Body of pancreas (tissue), 4 donors: ENCODE results near the gene KCND1. TPM values are rescaled to one million over a fixed set of nuclear protein-coding genes. Genes with fewer than 3 reads are reported as not detected.

Source experiments
- ATAC-seq: fragments of 150-250 bp; one replicate; pipeline ENCODE4 v1.9.1; 2016
- DNase-seq, 4 donors: peaks; one replicate each; pipeline ENCODE4 v3.0.0-alpha.2; 2019
- H3K27ac ChIP-seq, 4 donors: fragments of 200-600 bp; sonication (generic); 1 replicate in 3 of 4; 2 replicates in 1 of 4; pipeline versions ENCODE4 v1.5.1 to v1.6.1; 2016 to 2019; ENCODE audit warnings: mild to moderate bottlenecking in 1 of 4, mixed read lengths in 1 of 4, moderate library complexity in 1 of 4
- H3K27me3 ChIP-seq, 2 donors: fragments of 200-600 bp; sonication (generic); one replicate each; pipeline ENCODE4 v1.6.0; 2016; ENCODE audit warnings: mild to moderate bottlenecking in 1 of 2
- H3K36me3 ChIP-seq, 2 donors: fragments of 200-600 bp; sonication (generic); replicated peaks in 1 of 2; 2 replicates each; pipeline ENCODE4 v1.5.1; 2016; ENCODE audit warnings: low read depth in 2 of 2; ENCODE audit not compliant: insufficient read depth in 1 of 2
- H3K4me1 ChIP-seq: fragments of 200-600 bp; sonication (generic); one replicate; pipeline ENCODE4 v1.6.0; 2016
- H3K4me3 ChIP-seq, 2 donors: fragments of 200-600 bp; sonication (generic); 1 replicate in 1 of 2; 2 replicates in 1 of 2; pipeline ENCODE4 v1.5.1; 2016 to 2019
- H3K9me3 ChIP-seq, 3 donors: fragments of 200-600 bp; sonication (generic); 1 replicate in 2 of 3; 2 replicates in 1 of 3; pipeline ENCODE4 v1.5.1; 2016
- POLR2A ChIP-seq, 3 donors: fragments of 450-650 bp; IDR thresholded peaks; one replicate each; pipeline ENCODE4 v1.6.1; 2016; ENCODE audit warnings: antibody characterized with exemption in 3 of 3, mild to moderate bottlenecking in 2 of 3
- WGBS, 2 donors: methylation state at CpG; one replicate each; pipeline ENCODE4 v1.1.5; 2017; 5-methylcytosine and 5-hydroxymethylcytosine counted together
- intact Hi-C: fragments of 100-400 bp; cut with DNase I; formaldehyde crosslinking; loops from one replicate; pipeline ENCODE4 v1.15.1; 2023
- total RNA-seq, 2 donors: library from RNA; depleted of rRNA; stranded (reverse); fragments of >200 nt; gene quantifications; one replicate each; pipeline ENCODE4 v1.1.0, GENCODE V29; 2016
- TF ChIP-seq, protein P1 (sequence below), 7 experiments: fragments of 450-650 bp in 4 of 7; fragments of 200-600 bp in 3 of 7; sonication (generic) in 3 of 7; IDR thresholded peaks; one replicate each; pipeline ENCODE4 v1.5.1; 2016 to 2019; ENCODE audit warnings: antibody characterized with exemption in 7 of 7

Gene KCND1
- total RNA-seq, 2 donors from 2014 or later, result 0.52 to 1.3 TPM

DNA sequence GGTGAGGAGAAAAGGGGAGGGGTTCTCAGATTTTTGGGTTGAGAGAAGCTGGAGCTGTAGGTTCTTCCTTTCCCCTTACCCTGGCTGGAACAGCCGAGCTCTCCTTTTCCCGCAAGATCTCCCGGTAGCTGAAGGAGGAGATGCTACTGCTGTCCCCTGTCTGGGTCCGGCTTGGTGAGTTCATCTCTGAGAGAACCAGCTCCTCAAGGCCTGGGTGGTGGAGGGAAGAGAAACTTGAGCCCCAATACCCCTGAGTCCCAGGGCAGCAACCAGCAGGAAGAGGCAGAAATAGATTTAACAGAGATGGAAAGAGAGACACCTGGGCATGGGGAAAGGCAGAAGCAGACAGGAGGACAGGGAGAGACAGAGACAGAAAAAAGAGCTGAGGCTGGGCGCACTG is 6.6 kb upstream of the KCND1 start:
- Histone ChIP-seq H3K4me1 (no peaks in the 10 kb centered on the region), H3K27me3 (no peaks in the 10 kb centered on the region), H3K27ac (no peak overlapping the region), H3K9me3 (no peaks in the 10 kb centered on the region), H3K36me3 (peaks cover 0 to 4% of the 10 kb centered on the region in 2 donors), H3K4me3 (no peak overlapping the region)
- intact Hi-C loops, result no loop called here
- DNase-seq, result no peak
- no peak for ATAC-seq
- TF ChIP-seq, protein P1, sequence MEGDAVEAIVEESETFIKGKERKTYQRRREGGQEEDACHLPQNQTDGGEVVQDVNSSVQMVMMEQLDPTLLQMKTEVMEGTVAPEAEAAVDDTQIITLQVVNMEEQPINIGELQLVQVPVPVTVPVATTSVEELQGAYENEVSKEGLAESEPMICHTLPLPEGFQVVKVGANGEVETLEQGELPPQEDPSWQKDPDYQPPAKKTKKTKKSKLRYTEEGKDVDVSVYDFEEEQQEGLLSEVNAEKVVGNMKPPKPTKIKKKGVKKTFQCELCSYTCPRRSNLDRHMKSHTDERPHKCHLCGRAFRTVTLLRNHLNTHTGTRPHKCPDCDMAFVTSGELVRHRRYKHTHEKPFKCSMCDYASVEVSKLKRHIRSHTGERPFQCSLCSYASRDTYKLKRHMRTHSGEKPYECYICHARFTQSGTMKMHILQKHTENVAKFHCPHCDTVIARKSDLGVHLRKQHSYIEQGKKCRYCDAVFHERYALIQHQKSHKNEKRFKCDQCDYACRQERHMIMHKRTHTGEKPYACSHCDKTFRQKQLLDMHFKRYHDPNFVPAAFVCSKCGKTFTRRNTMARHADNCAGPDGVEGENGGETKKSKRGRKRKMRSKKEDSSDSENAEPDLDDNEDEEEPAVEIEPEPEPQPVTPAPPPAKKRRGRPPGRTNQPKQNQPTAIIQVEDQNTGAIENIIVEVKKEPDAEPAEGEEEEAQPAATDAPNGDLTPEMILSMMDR (IDR thresholded peaks at IDR 0.05), result no peak
- TF ChIP-seq POLR2A (IDR thresholded peaks at IDR 0.05), result no peak
- WGBS, 2 donors, result 86 to 100% methylated on average over 1 to 5 of the region's 5 CpGs

DNA sequence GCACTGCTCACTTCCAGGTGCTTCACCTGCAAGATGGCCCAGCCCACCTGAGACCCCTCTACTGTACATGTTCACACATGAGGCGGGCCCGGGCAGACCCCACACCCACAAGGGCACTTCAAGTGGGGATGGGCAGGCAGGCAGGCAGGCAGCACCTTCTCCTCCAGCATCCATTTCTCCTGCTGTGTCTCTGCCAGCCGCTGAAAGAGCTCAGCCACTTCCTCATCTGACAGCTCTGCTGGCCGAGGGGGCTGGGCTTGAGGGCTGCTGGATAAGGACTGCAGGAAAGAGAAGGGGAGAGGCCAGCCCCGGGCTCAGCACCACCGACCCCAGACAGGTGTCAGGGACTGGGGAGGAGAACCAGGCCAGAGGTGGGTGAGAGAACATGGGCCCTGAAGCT is 4.4 kb upstream of the KCND1 start:
- 40 to 91% methylated on average over 2 to 3 of the region's 6 CpGs for WGBS, 2 donors
- no peaks in the 10 kb centered on the region for H3K27me3 ChIP-seq
- no peak for DNase-seq
- intact Hi-C loops, result no loop called here
- ATAC-seq, result no peak
- TF ChIP-seq POLR2A (IDR thresholded peaks at IDR 0.05), result no peak
- TF ChIP-seq, protein P1 (IDR thresholded peaks at IDR 0.05), result no peak
- no peak overlapping the region for H3K27ac ChIP-seq
- H3K4me1 ChIP-seq, result peaks cover 12% of the 10 kb centered on the region
- no peaks in the 10 kb centered on the region for H3K9me3 ChIP-seq
- H3K36me3 ChIP-seq, result no peaks in the 10 kb centered on the region
- H3K4me3 ChIP-seq, result no peak overlapping the region

DNA sequence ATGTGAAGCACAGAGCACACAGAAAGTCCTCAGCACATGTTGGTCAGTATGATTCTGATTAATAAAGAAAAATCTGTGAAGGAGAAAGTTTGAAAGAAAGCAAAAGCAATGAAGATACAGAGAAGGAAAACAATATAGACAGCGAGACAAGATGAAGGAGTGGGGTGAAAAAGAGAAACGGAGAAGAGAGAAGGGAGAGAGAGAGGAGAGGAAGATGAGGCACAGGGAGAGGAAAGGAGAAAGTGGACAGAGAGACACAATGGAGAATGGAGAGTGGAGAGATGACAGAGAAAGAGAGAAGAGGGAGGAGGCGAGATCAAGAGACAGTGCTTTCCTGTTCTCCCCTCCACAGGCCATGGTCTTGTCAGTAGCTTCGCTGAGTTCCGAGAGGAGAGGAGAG is 3.9 kb upstream of the KCND1 start:
- Histone ChIP-seq H3K4me1 (peaks cover 12% of the 10 kb centered on the region), H3K4me3 (no peak overlapping the region), H3K27me3 (no peaks in the 10 kb centered on the region), H3K27ac (no peak overlapping the region), H3K36me3 (no peaks in the 10 kb centered on the region), H3K9me3 (no peaks in the 10 kb centered on the region)
- ATAC-seq, result no peak
- no peak for DNase-seq
- WGBS, 2 donors, result 93% methylated on average over 3 of the region's 5 CpGs
- no peak for TF ChIP-seq POLR2A (IDR thresholded peaks at IDR 0.05)
- TF ChIP-seq, protein P1 (IDR thresholded peaks at IDR 0.05), result no peak
- intact Hi-C loops, result no loop called here

DNA sequence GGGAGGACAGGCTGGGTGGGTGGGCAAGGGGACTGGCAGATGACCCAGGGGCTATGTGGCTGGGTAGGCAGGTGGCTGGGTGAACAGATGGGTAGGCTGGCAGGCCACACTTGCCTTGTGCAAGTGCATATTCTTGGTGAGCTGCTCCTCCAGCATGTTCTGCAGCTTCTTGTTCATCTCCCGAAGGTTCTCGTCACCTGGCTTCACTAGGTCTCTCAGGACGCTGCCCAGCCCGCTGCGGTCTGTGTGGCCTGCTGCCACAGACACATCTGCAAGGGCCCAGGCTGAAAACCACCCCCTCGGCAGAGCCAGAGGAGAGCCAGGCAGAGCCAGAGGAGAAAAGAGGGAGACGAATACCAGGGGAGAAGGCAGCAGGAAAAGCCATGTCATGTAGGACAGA is 3.4 kb upstream of the KCND1 start:
- Histone ChIP-seq H3K9me3 (no peaks in the 10 kb centered on the region), H3K4me3 (no peak overlapping the region), H3K4me1 (peaks cover 12% of the 10 kb centered on the region), H3K36me3 (no peaks in the 10 kb centered on the region), H3K27ac (no peak overlapping the region), H3K27me3 (no peaks in the 10 kb centered on the region)
- DNase-seq (no peak), ATAC-seq (no peak)
- intact Hi-C loops, result no loop called here
- 93 to 96% methylated on average over 6 of the region's 7 CpGs for WGBS, 2 donors
- no peak for TF ChIP-seq POLR2A (IDR thresholded peaks at IDR 0.05)
- TF ChIP-seq, protein P1 (IDR thresholded peaks at IDR 0.05), result no peak

DNA sequence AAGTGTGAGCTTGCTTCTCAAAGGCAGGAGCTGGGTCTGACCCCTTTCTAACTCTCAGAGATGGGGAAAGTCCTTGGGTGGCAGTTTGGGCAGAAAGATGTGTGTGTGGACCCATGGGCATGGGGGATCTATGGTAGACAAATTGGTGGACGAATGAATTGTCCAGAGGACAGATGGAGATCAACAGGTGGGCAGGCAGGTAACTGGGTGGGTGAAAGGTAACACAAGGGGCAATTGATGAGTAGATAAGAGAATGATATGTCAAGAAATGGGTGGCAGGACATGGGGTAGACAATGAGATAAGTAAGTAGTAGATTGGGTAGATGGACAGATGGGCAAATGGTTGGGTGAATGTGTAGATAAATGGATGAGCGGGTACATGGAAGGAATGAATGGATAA is 2.9 kb upstream of the KCND1 start:
- no peak overlapping the region for H3K4me3 ChIP-seq

More for the DNA sequence above, 2.9 kb upstream of the KCND1 start:
- TF ChIP-seq, protein P1 (IDR thresholded peaks at IDR 0.05), result no peak
- no peak for TF ChIP-seq POLR2A (IDR thresholded peaks at IDR 0.05)
- Histone ChIP-seq H3K27ac (no peak overlapping the region), H3K4me1 (peaks cover 12% of the 10 kb centered on the region), H3K27me3 (no peaks in the 10 kb centered on the region), H3K36me3 (no peaks in the 10 kb centered on the region), H3K9me3 (no peaks in the 10 kb centered on the region)
- no peak for DNase-seq
- intact Hi-C loops, result no loop called here
- WGBS, 2 donors, result 68 to 85% methylated on average over 2 of the region's 2 CpGs
- no peak for ATAC-seq
